Astrocyte (in vitro differentiated cells and primary cell): Measurements from ENCODE around the gene DNAH9.
"Not testable (repeated sequence)": the region's sequence is repeated elsewhere in the genome, so short reads cannot be mapped to it uniquely, and the experiment has no call there.

Source experiments
- CTCF ChIP-seq: IDR thresholded peaks from 2 replicates; pipeline ENCODE4 v1.5.1; 2011; ENCODE audit warnings: low read depth, mild to moderate bottlenecking, inconsistent platforms, low read length, moderate library complexity; ENCODE audit not compliant: insufficient read depth
- EZH2 ChIP-seq: IDR thresholded peaks from 2 replicates; pipeline ENCODE4 v1.6.1; 2012; ENCODE audit warnings: mild to moderate bottlenecking, low read length, inconsistent platforms; ENCODE audit not compliant: insufficient read depth

GRCh38 chr17:11943086-11943485 lies 344.8 kb downstream of the DNAH9 start:
- not testable (repeated sequence) for TF ChIP-seq CTCF, EZH2
